Measurements from ENCODE around the gene RNU4-1.

RNU4-1 gene

GRCh38 chr12:120262852-120263747 lies 29.9 kb downstream of the RNU4-1 start:
- H3K27me3 ChIP-seq (replicated peaks), result no peaks in the 10 kb centered on the region
- H3K36me3 ChIP-seq (replicated peaks), result peaks cover 6% of the 10 kb centered on the region
- DNase-seq, result no peak
- H3K27ac ChIP-seq, result peak overlapping the region; percentile 8
- H3K4me3 ChIP-seq (ENCODE audit: low read depth, low read length), result peak overlapping the region; percentile 84
- in situ Hi-C loops (cut with HindIII; ENCODE audit: low pct_ligation_motif_present, low sequenced_read_pairs), result no loop called here
- TF ChIP-seq CTCF (IDR thresholded peaks at IDR 0.05; ENCODE audit: low read depth, low read length, missing control alignments), result no peak

DNA sequence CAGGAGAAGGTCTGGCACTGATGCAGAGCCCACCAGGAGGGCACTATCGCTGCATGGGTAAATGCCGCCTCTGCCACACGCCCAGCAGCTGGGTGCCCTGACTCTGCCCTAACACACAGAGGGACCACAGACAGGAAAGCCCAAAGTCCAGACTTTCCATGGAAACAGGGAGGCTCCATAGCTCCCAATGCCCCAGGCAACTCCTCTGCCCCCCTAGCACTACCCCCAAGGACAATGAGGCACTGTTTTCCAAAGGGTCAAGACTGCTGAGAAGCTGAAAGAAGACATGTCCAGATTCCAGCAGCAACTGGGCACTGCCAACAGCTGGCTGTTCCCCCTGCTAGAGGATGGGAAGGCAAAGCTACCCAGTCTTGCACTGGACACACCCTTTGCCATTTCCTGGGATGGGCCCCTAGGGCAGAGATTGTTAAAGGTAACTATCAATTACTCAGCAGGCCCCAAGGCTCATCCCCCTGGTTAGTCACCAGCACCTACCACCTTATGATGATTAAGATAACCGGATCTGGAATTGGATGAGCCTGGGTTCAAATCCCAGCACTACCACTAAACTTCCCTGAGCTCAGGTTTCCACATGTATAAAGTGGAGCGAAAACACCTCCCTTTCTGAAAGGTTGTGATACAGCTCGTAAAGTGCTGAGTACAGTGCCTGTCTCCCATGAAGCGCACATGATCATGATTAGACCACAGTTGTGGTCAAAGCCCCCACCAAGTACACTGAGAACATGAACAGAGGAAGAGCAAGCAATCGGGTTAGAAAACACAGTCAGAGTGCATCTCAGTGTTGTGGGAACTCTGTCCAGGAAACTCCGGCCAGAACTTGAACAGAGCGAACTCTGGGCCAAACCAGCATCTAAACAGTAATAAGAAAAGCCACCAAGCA lies 30.8 kb downstream of the RNU4-1 start:
- DNase-seq, result no peak
- Histone ChIP-seq H3K36me3 (replicated peaks) (peaks cover 6% of the 10 kb centered on the region), H3K4me3 (ENCODE audit: low read depth, low read length) (peak overlapping the region; percentile 84), H3K27ac (peak overlapping the region; percentile 8), H3K27me3 (replicated peaks) (no peaks in the 10 kb centered on the region)
- in situ Hi-C loops (cut with HindIII; ENCODE audit: low pct_ligation_motif_present, low sequenced_read_pairs), result no loop called here
- no peak for TF ChIP-seq CTCF (IDR thresholded peaks at IDR 0.05; ENCODE audit: low read depth, low read length, missing control alignments)

DNA sequence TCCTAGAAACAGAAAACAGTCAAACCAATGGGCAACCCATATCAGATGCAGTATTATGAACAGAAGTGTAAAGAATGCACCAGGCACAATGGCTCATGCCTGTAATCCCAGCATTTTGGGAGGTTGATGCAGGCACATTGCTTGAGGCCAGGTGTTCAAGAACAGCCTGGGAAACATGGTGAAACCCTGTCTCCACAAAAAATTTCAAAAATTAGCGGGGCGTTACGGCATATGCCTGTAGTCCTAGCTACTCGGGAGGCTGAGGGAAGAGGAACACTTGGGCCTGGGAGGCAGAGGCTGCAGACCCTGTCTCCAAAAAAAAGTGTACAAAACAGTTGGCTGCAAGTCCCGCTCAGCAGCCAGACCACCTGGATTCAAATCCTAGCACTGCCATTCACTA lies 32.4 kb downstream of the RNU4-1 start:
- in situ Hi-C loops (cut with HindIII; ENCODE audit: low pct_ligation_motif_present, low sequenced_read_pairs), result no loop called here
- H3K36me3 ChIP-seq (replicated peaks), result peaks cover 6% of the 10 kb centered on the region
- no peak overlapping the region for H3K4me3 ChIP-seq (ENCODE audit: low read depth, low read length)
- DNase-seq, result no peak
- TF ChIP-seq CTCF (IDR thresholded peaks at IDR 0.05; ENCODE audit: low read depth, low read length, missing control alignments), result no peak
- no peak overlapping the region for H3K27ac ChIP-seq
- no peaks in the 10 kb centered on the region for H3K27me3 ChIP-seq (replicated peaks)

GRCh38 chr12:120259418-120260202 lies 33.4 kb downstream of the RNU4-1 start:
- Histone ChIP-seq H3K27ac (no peak overlapping the region), H3K27me3 (replicated peaks) (no peaks in the 10 kb centered on the region), H3K4me3 (ENCODE audit: low read depth, low read length) (no peak overlapping the region), H3K36me3 (replicated peaks) (peaks cover 13% of the 10 kb centered on the region)
- no peak for TF ChIP-seq CTCF (IDR thresholded peaks at IDR 0.05; ENCODE audit: low read depth, low read length, missing control alignments)
- in situ Hi-C loops (cut with HindIII; ENCODE audit: low pct_ligation_motif_present, low sequenced_read_pairs), result no loop called here
- DNase-seq, result no peak

DNA sequence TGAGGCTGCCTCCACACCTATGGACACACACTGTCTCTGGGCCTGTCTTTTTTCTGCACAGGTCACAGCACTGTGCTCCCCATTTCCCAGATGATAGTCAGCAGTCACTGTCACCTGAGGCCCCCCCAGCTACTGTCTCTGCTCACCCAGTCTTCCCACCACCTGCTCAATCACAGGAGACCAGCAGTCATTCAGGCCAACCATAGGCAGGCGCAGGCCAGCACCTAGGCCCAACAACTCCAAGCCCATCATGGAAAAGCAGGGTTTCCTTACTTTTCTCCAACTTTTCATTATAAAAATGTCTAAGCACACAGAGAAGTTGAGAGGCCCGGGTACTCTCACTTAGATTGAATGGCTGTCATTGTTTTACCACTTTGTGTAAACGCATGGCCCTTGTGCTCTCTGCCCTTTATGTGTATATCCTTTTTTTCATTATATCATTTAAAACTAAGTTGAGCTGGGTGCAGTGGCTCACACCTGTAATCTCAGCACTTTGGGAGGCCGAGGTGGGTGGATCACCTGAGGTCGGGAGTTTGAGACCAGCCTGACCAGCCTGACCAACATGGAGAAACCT lies 34.6 kb downstream of the RNU4-1 start:
- in situ Hi-C loops (cut with HindIII; ENCODE audit: low pct_ligation_motif_present, low sequenced_read_pairs), result no loop called here
- no peaks in the 10 kb centered on the region for H3K27me3 ChIP-seq (replicated peaks)
- no peak for DNase-seq
- peaks cover 18% of the 10 kb centered on the region for H3K36me3 ChIP-seq (replicated peaks)
- H3K27ac ChIP-seq, result no peak overlapping the region
- no peak for TF ChIP-seq CTCF (IDR thresholded peaks at IDR 0.05; ENCODE audit: low read depth, low read length, missing control alignments)
- H3K4me3 ChIP-seq (ENCODE audit: low read depth, low read length), result no peak overlapping the region

Data from brain microvascular endothelial cell (primary cell).